Activated T-cell treated with anti-CD3 and anti-CD28 coated beads, Interleukin-2, amount 50 U/mL, for 72 hours (primary cell): ENCODE measurements around the gene GAGE12E. TPM values are rescaled to one million over a fixed set of nuclear protein-coding genes. Genes with fewer than 3 reads are reported as not detected.
"Not testable (repeated sequence)": the region's sequence is repeated elsewhere in the genome, so short reads cannot be mapped to it uniquely, and the experiment has no call there.

ENCODE experiments used
- ATAC-seq, 2 donors: fragments of 150-1000 bp; cut with Tn5 transposase; replicated peaks in 1 of 2; 2 replicates each; pipeline ENCODE4 v1.10.0; 2021; ENCODE audit warnings: moderate library complexity in 2 of 2, mild to moderate bottlenecking in 1 of 2
- DNase-seq, 2 donors: peaks; one replicate each; pipeline ENCODE4 v3.0.0; 2021 to 2022; ENCODE audit warnings: mixed read lengths in 1 of 2
- H3K27ac Mint-ChIP-seq: one replicate; pipeline ENCODE4 v1.8.0; 2022; ENCODE audit warnings: mild to moderate bottlenecking, moderate library complexity, mixed read lengths
- H3K27me3 Mint-ChIP-seq: one replicate; pipeline ENCODE4 v1.8.0; 2022; ENCODE audit warnings: low read depth, mixed read lengths
- H3K36me3 Mint-ChIP-seq, 2 donors: one replicate each; pipeline ENCODE4 v1.8.0; 2022; ENCODE audit warnings: mixed read lengths in 2 of 2, mild to moderate bottlenecking in 1 of 2; ENCODE audit not compliant: insufficient read depth in 2 of 2
- H3K4me1 Mint-ChIP-seq: one replicate; pipeline ENCODE4 v1.8.0; 2022; ENCODE audit warnings: low read depth, mixed read lengths
- H3K4me3 Mint-ChIP-seq, 2 donors: one replicate each; pipeline ENCODE4 v1.8.0; 2022; ENCODE audit warnings: mild to moderate bottlenecking in 2 of 2, mixed read lengths in 2 of 2, moderate library complexity in 2 of 2
- H3K9me3 Mint-ChIP-seq, 2 donors: one replicate each; pipeline ENCODE4 v1.8.0; 2022; ENCODE audit warnings: mixed read lengths in 2 of 2
- total RNA-seq, 2 donors: library from RNA; stranded (reverse); gene quantifications; one replicate each; pipeline ENCODE4 v1.2.3, GENCODE V29; 2022

The GAGE12E gene
- not detected for total RNA-seq

- H3K4me3 Mint-ChIP-seq, H3K27ac Mint-ChIP-seq, H3K9me3 Mint-ChIP-seq, DNase-seq, H3K27me3 Mint-ChIP-seq, H3K36me3 Mint-ChIP-seq, ATAC-seq, H3K4me1 Mint-ChIP-seq: not testable (repeated sequence)
Observed at GRCh38 chrX:49550989-49551388, at the start of gene GAGE12E. GAGE12E (plus strand) TSS chrX:49551289; CDS start chrX:49552444, 1,155 bp downstream.

GRCh38 chrX:49531877-49532276 lies 19.2 kb upstream of the GAGE12E start, which contains the start of gene GAGE12C:
GAGE12C (plus strand) TSS chrX:49532177; CDS start chrX:49533332, 1,155 bp downstream.
- not testable (repeated sequence) for H3K27me3 Mint-ChIP-seq, ATAC-seq, H3K27ac Mint-ChIP-seq, DNase-seq, H3K4me3 Mint-ChIP-seq, H3K9me3 Mint-ChIP-seq, H3K36me3 Mint-ChIP-seq, H3K4me1 Mint-ChIP-seq

GRCh38 chrX:49541433-49541832 lies 9.7 kb upstream of the GAGE12E start, which contains the start of gene GAGE12D:
GAGE12D (plus strand) TSS chrX:49541733; CDS start chrX:49542888, 1,155 bp downstream.
- not testable (repeated sequence) for H3K27ac Mint-ChIP-seq, H3K4me1 Mint-ChIP-seq, H3K27me3 Mint-ChIP-seq, DNase-seq, H3K9me3 Mint-ChIP-seq, ATAC-seq, H3K4me3 Mint-ChIP-seq, H3K36me3 Mint-ChIP-seq

- not testable (repeated sequence) for H3K36me3 Mint-ChIP-seq, H3K27me3 Mint-ChIP-seq, H3K4me1 Mint-ChIP-seq, H3K9me3 Mint-ChIP-seq, H3K27ac Mint-ChIP-seq, H3K4me3 Mint-ChIP-seq, ATAC-seq, DNase-seq
Observed at GRCh38 chrX:49560542-49560941, 9.5 kb downstream of the GAGE12E start, which contains the start of gene GAGE12F. GAGE12F (plus strand) TSS chrX:49560842; CDS start chrX:49561997, 1,155 bp downstream.

- not testable (repeated sequence) for ATAC-seq, H3K4me3 Mint-ChIP-seq
Observed at GRCh38 chrX:49568728-49569127, 17.6 kb downstream of the GAGE12E start.

GRCh38 chrX:49569152-49569551 lies 18.1 kb downstream of the GAGE12E start:
- not testable (repeated sequence) for H3K4me3 Mint-ChIP-seq, H3K27ac Mint-ChIP-seq, ATAC-seq, H3K36me3 Mint-ChIP-seq, DNase-seq, H3K9me3 Mint-ChIP-seq, H3K27me3 Mint-ChIP-seq, H3K4me1 Mint-ChIP-seq

More at GRCh38 chrX:49568728-49569127, 17.6 kb downstream of the GAGE12E start:
- DNase-seq, H3K27ac Mint-ChIP-seq, H3K36me3 Mint-ChIP-seq, H3K9me3 Mint-ChIP-seq, H3K4me1 Mint-ChIP-seq, H3K27me3 Mint-ChIP-seq: not testable (repeated sequence)

GRCh38 chrX:49570100-49570499 lies 19.0 kb downstream of the GAGE12E start, which contains the start of gene GAGE12G:
GAGE12G (plus strand) TSS chrX:49570400; CDS start chrX:49571555, 1,155 bp downstream.
- H3K4me1 Mint-ChIP-seq, H3K4me3 Mint-ChIP-seq, H3K9me3 Mint-ChIP-seq, ATAC-seq, H3K36me3 Mint-ChIP-seq, H3K27me3 Mint-ChIP-seq, DNase-seq, H3K27ac Mint-ChIP-seq: not testable (repeated sequence)

- not testable (repeated sequence) for H3K4me1 Mint-ChIP-seq, ATAC-seq, H3K4me3 Mint-ChIP-seq, DNase-seq, H3K27me3 Mint-ChIP-seq, H3K9me3 Mint-ChIP-seq, H3K36me3 Mint-ChIP-seq, H3K27ac Mint-ChIP-seq
Observed at GRCh38 chrX:49579649-49580048, 28.6 kb downstream of the GAGE12E start, which contains the start of gene GAGE12H. GAGE12H (plus strand) TSS chrX:49579949; CDS start chrX:49581104, 1,155 bp downstream.

GRCh38 chrX:49589196-49589595 lies 38.1 kb downstream of the GAGE12E start, which contains the start of gene GAGE2A:
GAGE2A (plus strand) TSS chrX:49589496; CDS start chrX:49590651, 1,155 bp downstream.
- not testable (repeated sequence) for H3K27me3 Mint-ChIP-seq, DNase-seq, H3K9me3 Mint-ChIP-seq, ATAC-seq, H3K4me1 Mint-ChIP-seq, H3K36me3 Mint-ChIP-seq, H3K4me3 Mint-ChIP-seq, H3K27ac Mint-ChIP-seq

- H3K9me3 Mint-ChIP-seq, H3K27me3 Mint-ChIP-seq, H3K27ac Mint-ChIP-seq, H3K36me3 Mint-ChIP-seq, ATAC-seq, H3K4me1 Mint-ChIP-seq, H3K4me3 Mint-ChIP-seq: not testable (repeated sequence)
- DNase-seq, result peak; percentile 2 to 3
Observed at GRCh38 chrX:49589769-49590478, 38.8 kb downstream of the GAGE12E start.

- not testable (repeated sequence) for H3K4me1 Mint-ChIP-seq, H3K36me3 Mint-ChIP-seq, ATAC-seq, H3K27me3 Mint-ChIP-seq, H3K4me3 Mint-ChIP-seq, H3K27ac Mint-ChIP-seq, DNase-seq, H3K9me3 Mint-ChIP-seq
Observed at GRCh38 chrX:49590488-49590887, 39.4 kb downstream of the GAGE12E start.

GRCh38 chrX:49598720-49599119 lies 47.6 kb downstream of the GAGE12E start, which contains the start of gene GAGE1:
GAGE1 (plus strand) TSS chrX:49599020; CDS start chrX:49600175, 1,155 bp downstream.
- not testable (repeated sequence) for H3K9me3 Mint-ChIP-seq, H3K27ac Mint-ChIP-seq, ATAC-seq, H3K27me3 Mint-ChIP-seq, H3K4me3 Mint-ChIP-seq, H3K36me3 Mint-ChIP-seq, DNase-seq, H3K4me1 Mint-ChIP-seq
